RPMI7951 (cell line): ENCODE results near the gene NFAT5. TPM values are rescaled to one million over a fixed set of nuclear protein-coding genes. Genes with fewer than 3 reads are reported as not detected.
"Not testable (repeated sequence)": the region's sequence is repeated elsewhere in the genome, so short reads cannot be mapped to it uniquely, and the experiment has no call there.

ENCODE experiments used
- DNase-seq: peaks from one replicate; pipeline ENCODE4 v3.0.0-alpha.2; 2012; ENCODE audit warnings: low read depth
- total RNA-seq: library from RNA; depleted of rRNA; stranded (reverse); fragments of >200 nt; shearing (Covaris generic); gene quantifications from 2 replicates; pipeline ENCODE4 v1.2.3, GENCODE V29; 2014

The NFAT5 gene
- total RNA-seq, 1 experiment from 2014 or later = 11.9 TPM

GRCh38 chr16:69636563-69637146, 70.9 kb downstream of the NFAT5 start:
- not testable (repeated sequence) for DNase-seq

- not testable (repeated sequence) for DNase-seq
Observed at GRCh38 chr16:69637206-69637865, 71.6 kb downstream of the NFAT5 start.

GRCh38 chr16:69643997-69644396, 78.2 kb downstream of the NFAT5 start:
- not testable (repeated sequence) for DNase-seq

DNA sequence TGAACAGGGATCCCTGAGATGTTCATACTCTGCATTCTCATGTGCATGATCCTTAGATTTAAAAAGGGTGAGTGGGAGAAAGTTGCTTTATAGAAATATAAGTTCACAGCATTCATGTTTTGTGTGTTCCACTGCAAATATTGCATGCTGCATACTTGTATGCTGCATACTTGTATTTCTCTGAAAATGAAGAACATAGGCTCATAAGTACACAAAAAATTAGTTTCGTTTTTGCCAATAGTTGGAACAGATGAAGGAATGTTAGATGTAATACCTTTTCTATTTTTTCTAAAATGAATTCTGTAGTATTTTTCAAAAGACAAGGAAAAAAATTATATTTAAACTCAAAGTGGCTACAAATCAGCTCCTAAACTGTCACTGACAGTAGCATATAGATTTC, 79.0 kb downstream of the NFAT5 start:
- no peak for DNase-seq

GRCh38 chr16:69647020-69647419, 81.3 kb downstream of the NFAT5 start:
- DNase-seq = no peak

GRCh38 chr16:69651217-69651616, 85.5 kb downstream of the NFAT5 start:
- no peak for DNase-seq

DNA sequence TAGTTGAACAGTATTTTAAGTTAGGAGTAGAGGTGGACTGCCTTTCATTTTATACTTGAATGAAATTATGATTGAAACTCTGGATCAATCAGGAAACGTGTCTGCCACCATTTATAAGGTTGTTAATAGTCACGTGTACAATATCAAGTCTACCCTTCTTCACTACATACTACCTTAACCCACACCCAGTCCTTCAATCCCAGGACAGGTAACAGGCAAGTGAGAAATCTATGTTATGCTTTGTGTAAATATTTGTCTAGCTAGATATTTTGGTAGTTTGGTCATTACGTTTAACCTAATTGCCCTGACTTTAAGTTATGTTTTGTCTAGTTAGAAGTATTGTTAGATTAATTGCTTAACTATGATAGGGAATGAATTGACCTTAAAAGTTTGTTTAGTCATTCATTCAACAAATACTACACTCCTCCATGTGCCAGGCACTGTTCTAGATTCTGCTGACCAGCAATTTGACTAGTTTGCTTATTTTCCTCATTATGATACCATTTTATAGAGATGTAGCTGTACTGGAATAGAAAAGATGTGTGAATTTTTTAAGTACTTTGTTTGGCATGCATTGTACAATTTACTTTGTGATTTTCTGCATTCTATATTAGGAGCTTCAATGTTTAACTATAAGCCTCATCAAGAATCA, 88.6 kb downstream of the NFAT5 start:
- no peak for DNase-seq

DNA sequence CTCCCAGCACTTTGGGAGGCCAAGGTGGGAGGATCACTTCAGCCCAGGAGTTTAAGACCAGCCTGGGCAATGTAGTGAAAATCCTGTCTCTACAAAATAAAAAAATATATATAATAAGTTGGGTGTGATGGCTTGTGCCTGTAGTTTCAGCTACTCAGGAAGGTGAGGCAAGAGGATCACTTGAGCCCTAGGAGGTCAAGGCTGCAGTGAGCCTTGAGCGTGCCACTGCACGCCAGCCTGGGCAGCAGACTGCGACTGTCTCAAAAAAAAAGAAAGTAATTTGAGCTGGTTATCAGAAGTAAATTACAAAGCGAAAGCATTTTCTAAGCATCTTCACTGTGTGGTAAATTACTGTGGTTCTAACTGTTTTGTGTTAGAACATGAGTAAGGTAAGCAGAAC, 94.4 kb downstream of the NFAT5 start:
- DNase-seq = no peak

GRCh38 chr16:69662901-69663300, 97.1 kb downstream of the NFAT5 start:
- DNase-seq = no peak

DNA sequence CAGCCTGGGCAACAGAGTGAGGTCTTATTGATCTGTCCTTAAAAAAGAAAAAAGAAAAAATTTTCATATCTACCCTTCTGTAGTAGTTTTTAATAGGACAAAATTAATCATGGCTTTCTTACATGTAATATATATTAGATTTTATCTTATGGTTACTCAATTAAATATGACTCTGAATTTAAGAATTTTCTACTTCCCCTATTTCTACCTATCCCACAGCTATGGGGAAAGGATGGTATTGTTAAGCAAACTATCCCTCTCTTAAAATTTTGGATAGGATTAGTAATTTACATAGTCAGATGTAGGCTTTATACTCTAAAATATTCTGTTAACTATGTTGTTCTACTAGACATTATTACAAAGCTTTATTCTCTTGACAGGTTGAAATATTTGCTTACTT, 98.1 kb downstream of the NFAT5 start:
- DNase-seq = no peak

GRCh38 chr16:69669577-69669976, 103.8 kb downstream of the NFAT5 start:
- DNase-seq = no peak

DNA sequence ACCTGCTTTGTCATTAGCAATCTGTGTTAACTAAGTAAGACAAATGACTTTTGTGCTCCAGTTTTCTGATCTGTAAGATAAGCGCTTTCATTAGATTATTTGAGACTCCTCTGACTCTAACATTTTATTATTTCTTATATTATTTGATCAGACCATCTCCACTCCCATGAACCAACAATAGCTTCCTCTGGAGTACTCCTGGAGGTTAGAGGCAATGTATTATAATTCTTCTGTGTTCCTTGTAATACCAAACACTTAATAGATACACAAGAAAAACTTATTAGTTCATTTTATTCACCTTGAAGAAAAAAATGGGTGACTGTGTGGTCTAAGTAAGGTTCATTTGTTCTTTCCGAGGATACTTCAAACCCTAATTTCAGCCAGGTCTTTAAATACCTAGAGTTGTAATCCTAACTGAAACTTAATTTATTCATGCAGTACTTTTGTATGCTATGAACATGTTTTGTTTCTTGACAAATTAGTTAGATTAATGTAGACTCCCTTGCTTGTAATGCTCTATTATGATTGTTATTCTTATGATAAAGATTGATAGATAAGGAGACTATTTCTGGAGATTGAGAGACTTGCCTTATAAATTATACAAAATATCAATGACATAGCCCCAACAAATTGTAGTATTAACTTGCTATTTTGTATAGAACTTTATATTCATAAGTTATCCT, 106.7 kb downstream of the NFAT5 start:
- DNase-seq = no peak

DNA sequence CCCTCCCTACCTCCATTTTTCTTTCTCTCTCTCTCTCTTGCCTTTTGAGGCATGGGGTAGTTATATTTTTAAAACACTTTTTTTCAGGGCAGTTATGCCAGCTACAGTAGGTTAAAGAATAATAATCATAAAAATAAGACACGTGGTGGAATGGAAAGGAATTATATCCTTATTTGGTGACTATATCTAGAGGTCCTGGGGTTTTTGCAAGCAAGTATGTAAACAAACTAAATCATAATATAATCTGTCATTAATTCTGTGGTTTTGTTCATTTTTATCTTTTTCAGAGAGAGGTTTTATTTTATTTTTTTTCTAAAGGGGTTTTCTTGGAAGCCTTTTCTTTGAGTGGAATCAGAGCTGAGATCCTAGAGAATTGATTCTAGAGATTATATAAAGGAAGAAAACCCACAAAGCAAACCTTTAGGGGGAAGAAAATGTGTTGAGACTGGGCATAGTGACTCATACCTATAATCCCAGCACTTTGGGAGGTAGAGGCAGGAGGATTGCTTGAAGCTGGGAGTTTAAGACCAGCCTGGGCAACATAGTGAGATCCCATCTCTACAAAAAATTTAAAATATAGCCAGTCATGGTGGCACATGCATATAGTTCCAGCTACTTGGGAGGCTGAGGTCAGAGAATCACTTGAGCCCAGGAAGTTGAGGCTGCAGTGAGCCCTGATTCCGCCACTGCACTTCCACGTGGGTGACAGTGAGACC, 107.4 kb downstream of the NFAT5 start:
- DNase-seq = no peak

GRCh38 chr16:69680358-69680757, 114.6 kb downstream of the NFAT5 start:
- no peak for DNase-seq

GRCh38 chr16:69688589-69688988, 122.8 kb downstream of the NFAT5 start:
- no peak for DNase-seq

DNA sequence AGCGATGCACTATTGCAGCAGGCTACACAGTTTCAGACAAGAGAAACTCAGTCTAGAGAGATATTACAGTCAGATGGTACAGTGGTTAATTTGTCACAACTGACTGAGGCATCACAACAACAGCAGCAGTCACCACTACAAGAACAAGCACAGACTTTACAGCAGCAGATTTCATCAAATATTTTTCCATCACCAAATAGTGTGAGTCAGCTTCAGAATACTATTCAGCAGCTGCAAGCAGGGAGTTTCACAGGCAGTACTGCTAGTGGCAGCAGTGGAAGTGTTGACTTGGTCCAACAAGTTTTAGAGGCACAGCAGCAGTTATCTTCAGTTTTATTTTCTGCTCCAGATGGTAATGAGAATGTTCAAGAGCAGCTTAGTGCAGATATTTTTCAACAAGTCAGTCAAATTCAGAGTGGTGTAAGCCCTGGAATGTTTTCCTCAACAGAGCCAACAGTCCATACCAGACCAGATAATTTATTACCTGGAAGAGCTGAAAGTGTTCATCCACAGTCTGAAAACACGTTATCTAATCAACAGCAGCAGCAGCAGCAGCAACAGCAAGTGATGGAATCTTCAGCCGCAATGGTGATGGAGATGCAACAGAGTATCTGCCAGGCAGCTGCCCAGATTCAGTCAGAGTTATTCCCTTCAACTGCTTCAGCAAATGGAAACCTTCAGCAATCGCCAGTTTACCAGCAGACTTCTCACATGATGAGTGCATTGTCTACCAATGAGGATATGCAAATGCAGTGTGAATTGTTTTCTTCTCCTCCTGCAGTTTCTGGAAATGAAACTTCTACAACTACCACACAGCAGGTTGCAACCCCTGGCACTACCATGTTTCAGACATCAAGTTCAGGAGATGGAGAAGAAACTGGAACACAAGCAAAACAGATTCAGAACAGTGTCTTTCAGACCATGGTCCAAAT, 126.5 kb downstream of the NFAT5 start:
- DNase-seq = no peak

DNA sequence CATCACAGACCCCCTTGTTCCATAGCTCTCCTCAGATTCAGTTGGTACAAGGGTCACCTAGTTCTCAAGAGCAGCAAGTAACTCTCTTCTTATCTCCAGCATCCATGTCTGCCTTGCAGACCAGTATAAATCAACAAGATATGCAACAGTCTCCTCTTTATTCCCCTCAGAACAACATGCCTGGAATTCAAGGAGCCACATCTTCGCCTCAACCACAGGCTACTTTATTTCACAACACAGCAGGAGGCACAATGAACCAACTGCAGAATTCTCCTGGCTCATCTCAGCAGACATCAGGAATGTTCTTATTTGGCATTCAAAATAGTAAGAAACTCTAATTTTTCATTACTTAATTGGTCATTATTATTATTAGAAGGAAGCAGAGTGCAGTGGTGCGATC, 128.2 kb downstream of the NFAT5 start:
- DNase-seq = no peak

- no peak for DNase-seq
Observed at GRCh38 chr16:69698404-69698803, 132.6 kb downstream of the NFAT5 start.

DNA sequence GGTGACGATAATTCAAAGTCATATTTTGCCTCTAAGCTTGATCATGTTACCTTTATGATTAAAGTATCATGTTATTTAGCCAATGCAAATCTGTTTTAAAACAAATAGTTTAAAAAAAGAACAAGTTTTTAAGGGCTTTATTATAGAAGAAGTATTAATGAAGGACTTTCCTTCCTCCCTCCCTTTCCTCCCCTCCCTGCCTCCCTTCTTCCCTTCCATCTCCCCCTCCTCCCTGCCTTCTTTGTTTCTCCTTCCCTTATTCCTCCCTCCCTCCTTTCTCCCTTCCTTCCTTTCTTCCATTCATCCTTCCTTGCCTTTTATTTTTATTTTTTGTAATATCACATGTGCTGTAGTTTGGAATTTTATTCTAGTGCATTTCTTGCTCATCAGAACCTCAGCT, 134.1 kb downstream of the NFAT5 start:
- no peak for DNase-seq

DNA sequence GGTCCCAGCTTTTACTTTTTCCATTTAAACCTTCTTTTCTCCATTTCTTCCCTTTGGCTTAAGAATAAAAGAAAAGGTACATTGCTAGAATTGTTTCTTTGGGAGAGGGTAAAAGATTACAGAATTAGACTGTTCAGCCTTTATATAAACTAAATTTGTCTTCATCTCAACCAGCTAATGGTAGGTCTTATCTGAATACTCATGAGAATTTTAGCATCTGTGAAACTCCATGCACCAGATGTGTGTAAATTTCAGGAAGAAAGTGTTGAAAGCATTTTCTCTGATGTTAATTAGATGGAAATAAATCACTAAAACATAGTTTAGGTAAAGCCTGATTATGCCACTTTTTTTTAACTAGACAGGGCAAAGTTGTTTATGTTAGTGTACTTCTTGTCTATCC, 135.7 kb downstream of the NFAT5 start:
- no peak for DNase-seq

DNA sequence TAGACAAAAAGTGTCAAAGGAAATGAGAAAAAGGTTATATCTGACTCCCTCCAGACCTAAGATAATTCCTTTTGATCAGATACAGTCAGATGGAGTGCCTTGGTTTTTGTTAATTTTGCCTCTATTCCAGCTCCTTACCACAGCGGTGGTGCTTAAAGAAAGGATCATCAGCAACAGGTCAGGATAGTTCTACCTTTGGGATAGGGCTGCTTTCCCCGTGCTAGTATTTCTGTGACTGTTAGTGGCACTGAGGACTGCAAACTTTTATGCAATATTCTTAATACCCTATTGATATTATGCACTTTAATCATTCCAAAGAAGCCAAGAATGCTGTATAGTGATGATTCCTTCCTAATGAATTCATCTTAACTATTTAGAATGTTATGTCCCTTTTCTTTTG, 136.1 kb downstream of the NFAT5 start:
- DNase-seq = no peak
